IMR-90 (cell line): ENCODE results near the gene FNDC11. TPM values are rescaled to one million over a fixed set of nuclear protein-coding genes. Genes with fewer than 3 reads are reported as not detected.

Source experiments
- ATAC-seq: fragments of 200-7000 bp; cut with Tn5 transposase; 2 replicates; pipeline ENCODE4 v1.9.1; 2020; ENCODE audit warnings: low read depth, mild to moderate bottlenecking, moderate library complexity
- BruUV-seq: library from RNA; stranded (reverse); fragments of 400-500 nt; replicated peaks from 2 replicates; lab custom pipeline; 2021; lab: Mats Ljungman, UMichigan
- CTCF ChIA-PET: fragments of 300-600 bp; formaldehyde crosslinking; extraction: SDS; loops from one replicate; lab custom pipeline; 2021; ENCODE audit warnings: antibody characterized with exemption; lab: Yijun Ruan, JAX
- POLR2A ChIA-PET: fragments of 300-600 bp; sonication (Branson Sonifier 250); formaldehyde crosslinking; loops from one replicate; lab custom pipeline; 2022; ENCODE audit warnings: antibody characterized with exemption; ENCODE audit not compliant: unreplicated experiment; lab: Charles Lee
- DNase-seq: peaks from one replicate; pipeline ENCODE4 v3.0.0; 2013
- H2AFZ ChIP-seq: replicated peaks from 2 replicates; pipeline ENCODE3; 2013; ENCODE audit warnings: low read length, mild to moderate bottlenecking; ENCODE audit not compliant: poor library complexity
- H2AK5ac ChIP-seq: 2 replicates; pipeline ENCODE4 v1.6.1; 2013; ENCODE audit warnings: low read depth, low read length, inconsistent platforms
- H2AK9ac ChIP-seq: replicated peaks from 2 replicates; pipeline ENCODE3; 2013; ENCODE audit warnings: mild to moderate bottlenecking, low read depth, low read length, moderate library complexity; ENCODE audit not compliant: poor library complexity
- H2BK120ac ChIP-seq: 2 replicates; pipeline ENCODE4 v1.6.1; 2013; ENCODE audit warnings: low read depth, low read length, inconsistent platforms
- H2BK15ac ChIP-seq: 3 replicates; pipeline ENCODE4 v1.6.1; 2013; ENCODE audit warnings: low read depth, low read length, inconsistent platforms
- H2BK20ac ChIP-seq: 2 replicates; pipeline ENCODE4 v1.6.1; 2013; ENCODE audit warnings: low read depth, mild to moderate bottlenecking, inconsistent platforms, low read length, moderate library complexity
- H2BK5ac ChIP-seq: 2 replicates; pipeline ENCODE4 v1.6.1; 2013; ENCODE audit warnings: mild to moderate bottlenecking, low read depth, low read length, inconsistent platforms; ENCODE audit not compliant: poor library complexity, severe bottlenecking
- H3K14ac ChIP-seq: replicated peaks from 2 replicates; pipeline ENCODE4 v1.6.1; 2013; ENCODE audit warnings: low read depth, low read length, inconsistent platforms
- H3K18ac ChIP-seq: 2 replicates; pipeline ENCODE4 v1.6.1; 2013; ENCODE audit warnings: low read depth, low read length, control low read depth
- H3K23ac ChIP-seq: 2 replicates; pipeline ENCODE4 v1.6.1; 2013; ENCODE audit warnings: low read depth, low read length, inconsistent platforms
- H3K27ac ChIP-seq: 2 replicates; pipeline ENCODE4 v1.5.1; 2013; ENCODE audit warnings: mild to moderate bottlenecking, control low read depth, low read length; ENCODE audit not compliant: insufficient read depth
- H3K27me3 ChIP-seq: 2 replicates; pipeline ENCODE4 v1.6.1; 2013; ENCODE audit warnings: low read length; ENCODE audit not compliant: control insufficient read depth, insufficient read depth
- H3K36me3 ChIP-seq: 2 replicates; pipeline ENCODE4 v1.6.1; 2013; ENCODE audit warnings: low read length, mixed read lengths; ENCODE audit not compliant: control insufficient read depth, insufficient read depth
- H3K4ac ChIP-seq: 2 replicates; pipeline ENCODE4 v1.6.1; 2013; ENCODE audit warnings: low read depth, low read length, inconsistent platforms
- H3K4me1 ChIP-seq: 2 replicates; pipeline ENCODE4 v1.6.1; 2013; ENCODE audit warnings: low read length, mixed read lengths; ENCODE audit not compliant: control insufficient read depth, insufficient read depth
- H3K4me2 ChIP-seq: 2 replicates; pipeline ENCODE4 v1.6.1; 2013; ENCODE audit warnings: low read depth, mild to moderate bottlenecking, control low read depth, low read length, moderate library complexity
- H3K4me3 ChIP-seq: 2 replicates; pipeline ENCODE4 v1.5.1; 2013; ENCODE audit warnings: low read depth, mild to moderate bottlenecking, control low read depth, low read length, moderate library complexity; ENCODE audit not compliant: insufficient read depth
- H3K56ac ChIP-seq: 2 replicates; pipeline ENCODE4 v1.6.1; 2013; ENCODE audit warnings: low read length, inconsistent platforms; ENCODE audit not compliant: insufficient read depth; ENCODE audit errors: extremely low read depth
- H3K79me1 ChIP-seq, 2 experiments: 2 replicates each; pipeline ENCODE4 v1.6.1; 2013; ENCODE audit warnings: low read length in 2 of 2, inconsistent platforms in 1 of 2, low read depth in 1 of 2
- H3K9ac ChIP-seq: 2 replicates; pipeline ENCODE4 v1.6.1; 2013; ENCODE audit warnings: low read depth, low read length, control low read depth
- H3K9me1 ChIP-seq: 2 replicates; pipeline ENCODE4 v1.6.1; 2013; ENCODE audit warnings: low read length, inconsistent platforms; ENCODE audit not compliant: insufficient read depth
- H3K9me3 ChIP-seq: 2 replicates; pipeline ENCODE4 v1.6.1; 2013; ENCODE audit warnings: low read length; ENCODE audit not compliant: control insufficient read depth, insufficient read depth
- H4K20me1 ChIP-seq: 2 replicates; pipeline ENCODE4 v1.6.1; 2013; ENCODE audit warnings: low read length, inconsistent platforms; ENCODE audit not compliant: insufficient read depth
- H4K5ac ChIP-seq: 2 replicates; pipeline ENCODE4 v1.6.1; 2013; ENCODE audit warnings: mild to moderate bottlenecking, low read depth, low read length, control low read depth
- H4K8ac ChIP-seq, 2 experiments: 2 replicates each; pipeline ENCODE4 v1.6.1; 2013; ENCODE audit warnings: low read depth in 2 of 2, low read length in 2 of 2, control low read depth in 1 of 2, inconsistent platforms in 1 of 2
- H4K91ac ChIP-seq: 2 replicates; pipeline ENCODE4 v1.6.1; 2013; ENCODE audit warnings: low read depth, low read length, inconsistent platforms; ENCODE audit not compliant: insufficient read depth
- BHLHE40 ChIP-seq: fragments of 150-350 bp; IDR thresholded peaks from 2 replicates; pipeline ENCODE4 v1.6.1; 2016; ENCODE audit warnings: mild to moderate bottlenecking, low read depth, low read length
- CEBPB ChIP-seq: IDR thresholded peaks from 2 replicates; pipeline ENCODE4 v1.6.1; 2012; ENCODE audit warnings: low read depth, low read length, improper control_type of control experiment
- CHD1 ChIP-seq: IDR thresholded peaks from 2 replicates; pipeline ENCODE4 v1.6.1; 2012; ENCODE audit warnings: low read depth, low read length, improper control_type of control experiment
- FOS ChIP-seq: fragments of 150-350 bp; IDR thresholded peaks from 2 replicates; pipeline ENCODE4 v1.6.1; 2016; ENCODE audit warnings: low read depth, low read length
- MAFK ChIP-seq: IDR thresholded peaks from 2 replicates; pipeline ENCODE4 v1.6.1; 2012; ENCODE audit warnings: low read depth, low read length, improper control_type of control experiment
- MAZ ChIP-seq: IDR thresholded peaks from 2 replicates; pipeline ENCODE4 v1.6.1; 2012; ENCODE audit warnings: low read depth, mild to moderate bottlenecking, low read length, improper control_type of control experiment, moderate library complexity, borderline replicate concordance
- MXI1 ChIP-seq: IDR thresholded peaks from 2 replicates; pipeline ENCODE4 v1.6.1; 2012; ENCODE audit warnings: low read depth, mild to moderate bottlenecking, low read length, moderate library complexity, borderline replicate concordance
- NFE2L2 ChIP-seq: fragments of 150-350 bp; IDR thresholded peaks from 2 replicates; pipeline ENCODE4 v1.6.1; 2016; ENCODE audit warnings: low read depth, mild to moderate bottlenecking, low read length
- POLR2A ChIP-seq: IDR thresholded peaks from 2 replicates; pipeline ENCODE4 v1.6.1; 2012; ENCODE audit warnings: mild to moderate bottlenecking, low read depth, low read length
- RAD21 ChIP-seq: IDR thresholded peaks from 2 replicates; pipeline ENCODE4 v1.6.1; 2012; ENCODE audit warnings: low read length, improper control_type of control experiment
- RCOR1 ChIP-seq: IDR thresholded peaks from 2 replicates; pipeline ENCODE4 v1.6.1; 2012; ENCODE audit warnings: mild to moderate bottlenecking, low read length, improper control_type of control experiment; ENCODE audit not compliant: insufficient replicate concordance
- RFX5 ChIP-seq: IDR thresholded peaks from 2 replicates; pipeline ENCODE4 v1.8.0; 2012; ENCODE audit warnings: low read depth, mild to moderate bottlenecking, low read length, moderate library complexity
- SMC3 ChIP-seq: fragments of 150-350 bp; IDR thresholded peaks from 2 replicates; pipeline ENCODE4 v1.6.1; 2016; ENCODE audit warnings: low read depth, mild to moderate bottlenecking, antibody characterized with exemption, low read length, moderate library complexity
- WGBS, 2 experiments: methylation state at CpG; one replicate each; pipeline versions ENCODE4 v1.1.5 to v1.1.7; 2013; ENCODE audit warnings: missing lambda C conversion rate in 2 of 2; ENCODE audit not compliant: insufficient read length in 1 of 2; ENCODE audit errors: extremely low coverage in 2 of 2; 5-methylcytosine and 5-hydroxymethylcytosine counted together
- dilution Hi-C: fragments of 300-500 bp; cut with HindIII; formaldehyde crosslinking; loops from one replicate; pipeline ENCODE4 v1.14.3; 2018; ENCODE audit warnings: low sequenced_read_pairs; ENCODE audit not compliant: unreplicated experiment
- in situ Hi-C: fragments of 300-500 bp; cut with MboI; formaldehyde crosslinking; loops from 3 replicates; pipeline ENCODE4 v1.14.3; 2019; ENCODE audit warnings: low sequenced_read_pairs, inconsistent platforms, mixed read lengths
- intact Hi-C: fragments of 100-400 bp; cut with micrococcal nuclease; formaldehyde crosslinking; loops from 2 replicates; pipeline ENCODE4 v1.10.0; 2022
- polyA plus RNA-seq, 3 experiments: library from polyadenylated mRNA; depleted of rRNA; stranded (reverse); fragments of >200 nt; gene quantifications; 2 replicates each; pipeline ENCODE4 v1.2.3, GENCODE V29; 2012; ENCODE audit warnings: low replicate concordance in 1 of 3
- total RNA-seq: library from RNA; depleted of rRNA; stranded (reverse); fragments of >200 nt; gene quantifications from 2 replicates; pipeline ENCODE4 v1.2.3, GENCODE V29; 2012
- TF ChIP-seq, protein P1 (sequence below): fragments of 150-350 bp; IDR thresholded peaks from 2 replicates; pipeline ENCODE4 v1.6.1; 2016; ENCODE audit warnings: low read depth, mild to moderate bottlenecking, low read length, moderate library complexity, borderline replicate concordance
- TF ChIP-seq, protein P2 (sequence below): conservative IDR thresholded peaks from 2 replicates; pipeline ENCODE4 v1.5.1; 2012; ENCODE audit warnings: mild to moderate bottlenecking, low read depth, low read length, improper control_type of control experiment
- TF ChIP-seq, protein P3 (sequence below): fragments of 150-350 bp; IDR thresholded peaks from 2 replicates; pipeline ENCODE4 v1.6.1; 2017; ENCODE audit warnings: mild to moderate bottlenecking, antibody characterized with exemption, low read length, low read depth

Gene FNDC11
- total and polyA plus RNA-seq, 2 of the 4 experiments (the other 2 are of a cell fraction): 0.36 to 1.0 TPM

DNA sequence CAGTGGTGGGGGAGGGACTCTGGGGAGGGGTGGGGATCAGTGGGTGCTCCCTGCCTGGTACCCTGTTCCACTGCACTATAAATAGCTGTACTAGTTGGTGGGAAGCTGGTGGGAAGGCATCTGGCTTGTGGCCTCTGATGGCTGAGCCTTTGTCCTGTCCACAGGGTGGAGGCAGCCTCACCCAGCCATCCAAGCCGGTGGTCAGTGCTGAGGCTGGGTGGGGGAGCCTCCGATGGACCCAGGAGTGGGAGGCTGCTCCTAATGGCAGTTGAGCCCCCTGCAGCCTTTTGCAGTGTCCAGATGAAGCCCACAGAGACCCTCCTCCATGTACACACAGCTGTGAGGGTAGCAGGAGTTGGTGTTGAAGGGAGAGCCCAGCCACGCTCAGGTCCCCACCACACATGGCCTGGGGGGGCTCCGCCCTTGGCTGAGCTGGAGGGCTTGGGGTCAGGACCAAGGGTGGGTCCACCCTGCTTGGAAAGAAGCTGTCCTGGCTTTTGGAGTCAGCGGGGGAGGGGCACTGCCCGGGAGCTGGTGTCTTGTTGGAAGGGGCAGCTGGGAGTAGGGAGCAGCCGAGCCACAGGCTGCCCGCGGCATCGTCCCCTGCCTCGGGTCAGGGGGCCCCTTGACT lies 30.9 kb upstream of the FNDC11 start:
- in situ Hi-C loops: no loop called here
- Histone ChIP-seq H3K56ac (no peak overlapping the region), H4K20me1 (peaks cover 29% of the 10 kb centered on the region), H3K18ac (no peak overlapping the region), H4K8ac (no peak overlapping the region), H3K27me3 (no peaks in the 10 kb centered on the region), H4K5ac (no peak overlapping the region), H3K4me1 (peaks cover 13% of the 10 kb centered on the region), H2AK9ac (no peak overlapping the region), H2AK5ac (no peak overlapping the region), H3K79me1 (peaks cover 19 to 38% of the 10 kb centered on the region in 2 experiments), H3K9me1 (peaks cover 11% of the 10 kb centered on the region; the same call in 1 of the 2 replicates), H3K14ac (no peak overlapping the region), H2AFZ (no peak overlapping the region), H4K91ac (no peak overlapping the region), H3K36me3 (peaks cover 23% of the 10 kb centered on the region), H2BK5ac (no peak overlapping the region), H3K4me3 (no peak overlapping the region), H3K4me2 (no peak overlapping the region), H2BK15ac (no peak overlapping the region), H3K4ac (no peak overlapping the region), H3K9ac (no peak overlapping the region), H3K23ac (no peak overlapping the region), H2BK120ac (no peak overlapping the region), H3K27ac (no peak overlapping the region), H2BK20ac (no peak overlapping the region), H3K9me3 (no peaks in the 10 kb centered on the region)
- DNase-seq: no peak
- no TSS peak for BruUV-seq
- dilution Hi-C loops: no loop called here
- no peak for ATAC-seq
- intact Hi-C loops: no loop called here
- TF ChIP-seq CEBPB: no peak
- TF ChIP-seq MAFK: no peak
- TF ChIP-seq CHD1: no peak
- TF ChIP-seq MAZ: no peak
- TF ChIP-seq, protein P1, sequence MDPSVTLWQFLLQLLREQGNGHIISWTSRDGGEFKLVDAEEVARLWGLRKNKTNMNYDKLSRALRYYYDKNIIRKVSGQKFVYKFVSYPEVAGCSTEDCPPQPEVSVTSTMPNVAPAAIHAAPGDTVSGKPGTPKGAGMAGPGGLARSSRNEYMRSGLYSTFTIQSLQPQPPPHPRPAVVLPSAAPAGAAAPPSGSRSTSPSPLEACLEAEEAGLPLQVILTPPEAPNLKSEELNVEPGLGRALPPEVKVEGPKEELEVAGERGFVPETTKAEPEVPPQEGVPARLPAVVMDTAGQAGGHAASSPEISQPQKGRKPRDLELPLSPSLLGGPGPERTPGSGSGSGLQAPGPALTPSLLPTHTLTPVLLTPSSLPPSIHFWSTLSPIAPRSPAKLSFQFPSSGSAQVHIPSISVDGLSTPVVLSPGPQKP: no peak
- TF ChIP-seq, protein P2, sequence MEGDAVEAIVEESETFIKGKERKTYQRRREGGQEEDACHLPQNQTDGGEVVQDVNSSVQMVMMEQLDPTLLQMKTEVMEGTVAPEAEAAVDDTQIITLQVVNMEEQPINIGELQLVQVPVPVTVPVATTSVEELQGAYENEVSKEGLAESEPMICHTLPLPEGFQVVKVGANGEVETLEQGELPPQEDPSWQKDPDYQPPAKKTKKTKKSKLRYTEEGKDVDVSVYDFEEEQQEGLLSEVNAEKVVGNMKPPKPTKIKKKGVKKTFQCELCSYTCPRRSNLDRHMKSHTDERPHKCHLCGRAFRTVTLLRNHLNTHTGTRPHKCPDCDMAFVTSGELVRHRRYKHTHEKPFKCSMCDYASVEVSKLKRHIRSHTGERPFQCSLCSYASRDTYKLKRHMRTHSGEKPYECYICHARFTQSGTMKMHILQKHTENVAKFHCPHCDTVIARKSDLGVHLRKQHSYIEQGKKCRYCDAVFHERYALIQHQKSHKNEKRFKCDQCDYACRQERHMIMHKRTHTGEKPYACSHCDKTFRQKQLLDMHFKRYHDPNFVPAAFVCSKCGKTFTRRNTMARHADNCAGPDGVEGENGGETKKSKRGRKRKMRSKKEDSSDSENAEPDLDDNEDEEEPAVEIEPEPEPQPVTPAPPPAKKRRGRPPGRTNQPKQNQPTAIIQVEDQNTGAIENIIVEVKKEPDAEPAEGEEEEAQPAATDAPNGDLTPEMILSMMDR: no peak
- TF ChIP-seq FOS: no peak
- TF ChIP-seq SMC3: no peak
- no peak for TF ChIP-seq MXI1
- TF ChIP-seq, protein P3, sequence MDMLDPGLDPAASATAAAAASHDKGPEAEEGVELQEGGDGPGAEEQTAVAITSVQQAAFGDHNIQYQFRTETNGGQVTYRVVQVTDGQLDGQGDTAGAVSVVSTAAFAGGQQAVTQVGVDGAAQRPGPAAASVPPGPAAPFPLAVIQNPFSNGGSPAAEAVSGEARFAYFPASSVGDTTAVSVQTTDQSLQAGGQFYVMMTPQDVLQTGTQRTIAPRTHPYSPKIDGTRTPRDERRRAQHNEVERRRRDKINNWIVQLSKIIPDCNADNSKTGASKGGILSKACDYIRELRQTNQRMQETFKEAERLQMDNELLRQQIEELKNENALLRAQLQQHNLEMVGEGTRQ: no peak
- TF ChIP-seq RCOR1: no peak
- TF ChIP-seq POLR2A: no peak
- TF ChIP-seq RFX5: no peak
- no peak for TF ChIP-seq RAD21
- TF ChIP-seq BHLHE40: no peak
- no peak for TF ChIP-seq NFE2L2
- no CpG with 5 or more reads among the region's 11 CpGs for WGBS, 2 experiments
- ChIA-PET POLR2A (no interaction called here), CTCF (no interaction called here)
